GM23338 (cell line): ENCODE data around the gene LUZP2. TPM values are rescaled to one million over a fixed set of nuclear protein-coding genes. Genes with fewer than 3 reads are reported as not detected.

Source experiments
- ATAC-seq: fragments of 200-7000 bp; cut with Tn5 transposase; 3 replicates; pipeline ENCODE4 v1.9.1; 2020
- DNase-seq: peaks from one replicate; pipeline ENCODE4 v3.0.0-alpha.2; 2015; ENCODE audit warnings: low spot score
- H2AFZ ChIP-seq: fragments of 200-600 bp; sonication (generic); 2 replicates; pipeline ENCODE4 v1.8.0; 2016; ENCODE audit warnings: antibody characterized with exemption, mild to moderate bottlenecking, moderate library complexity
- H3F3A ChIP-seq: fragments of 200-600 bp; sonication (generic); replicated peaks from 2 replicates; pipeline ENCODE4 v1.8.0; 2017; ENCODE audit warnings: antibody characterized with exemption, mixed run types, low read depth
- H3K27ac ChIP-seq: fragments of 200-600 bp; sonication (generic); 2 replicates; pipeline ENCODE4 v1.6.1; 2016; ENCODE audit warnings: low read depth
- H3K27me3 ChIP-seq: fragments of 200-600 bp; sonication (generic); 2 replicates; pipeline ENCODE4 v1.8.0; 2016; ENCODE audit warnings: mild to moderate bottlenecking, mixed run types, moderate library complexity; ENCODE audit not compliant: insufficient read depth
- H3K36me3 ChIP-seq: fragments of 200-600 bp; sonication (generic); 2 replicates; pipeline ENCODE4 v1.8.0; 2016; ENCODE audit warnings: mild to moderate bottlenecking; ENCODE audit not compliant: insufficient read depth
- H3K4me1 ChIP-seq: fragments of 200-600 bp; sonication (generic); 2 replicates; pipeline ENCODE4 v1.8.0; 2016; ENCODE audit warnings: mild to moderate bottlenecking, moderate library complexity; ENCODE audit not compliant: insufficient read depth
- H3K4me2 ChIP-seq: fragments of 200-600 bp; sonication (generic); 2 replicates; pipeline ENCODE4 v1.7.1; 2017; ENCODE audit warnings: mixed run types
- H3K4me3 ChIP-seq: fragments of 200-600 bp; sonication (generic); 2 replicates; pipeline ENCODE4 v1.6.1; 2016; ENCODE audit warnings: mixed run types
- H3K79me2 ChIP-seq: fragments of 200-600 bp; sonication (generic); replicated peaks from 2 replicates; pipeline ENCODE4 v1.8.0; 2017; ENCODE audit warnings: mild to moderate bottlenecking; ENCODE audit not compliant: insufficient read depth
- H3K9me2 ChIP-seq: fragments of 200-600 bp; sonication (generic); 2 replicates; pipeline ENCODE4 v1.8.0; 2017; ENCODE audit not compliant: insufficient read depth
- H4K20me1 ChIP-seq: fragments of 200-600 bp; sonication (generic); replicated peaks from 2 replicates; pipeline ENCODE4 v1.8.0; 2017; ENCODE audit warnings: mild to moderate bottlenecking; ENCODE audit not compliant: insufficient read depth
- H3K27ac Mint-ChIP-seq: 2 replicates; pipeline ENCODE4 v1.8.0; 2020; ENCODE audit warnings: inconsistent platforms, mild to moderate bottlenecking, moderate library complexity, mixed read lengths
- H3K27me3 Mint-ChIP-seq: 3 replicates; pipeline ENCODE4 v1.8.0; 2022; ENCODE audit warnings: low read depth, mild to moderate bottlenecking, moderate library complexity, mixed read lengths, inconsistent platforms; ENCODE audit not compliant: insufficient read depth, poor library complexity
- H3K36me3 Mint-ChIP-seq: 3 replicates; pipeline ENCODE4 v1.8.0; 2021; ENCODE audit warnings: low read depth, mild to moderate bottlenecking, inconsistent platforms, moderate library complexity, mixed read lengths
- H3K4me1 Mint-ChIP-seq: 3 replicates; pipeline ENCODE4 v1.8.0; 2020; ENCODE audit warnings: mild to moderate bottlenecking, inconsistent platforms, mixed read lengths
- H3K4me3 Mint-ChIP-seq: 3 replicates; pipeline ENCODE4 v1.8.0; 2021; ENCODE audit warnings: moderate library complexity, mild to moderate bottlenecking, inconsistent platforms, mixed read lengths
- H3K9me3 Mint-ChIP-seq: 3 replicates; pipeline ENCODE4 v1.8.0; 2020; ENCODE audit warnings: moderate library complexity, mild to moderate bottlenecking, inconsistent platforms, mixed read lengths
- CREB1 ChIP-seq: fragments of 250-450 bp; sonication (Bioruptor Pico); IDR thresholded peaks from 2 replicates; pipeline ENCODE4 v1.5.0; 2020; ENCODE audit warnings: low read depth, mild to moderate bottlenecking, moderate library complexity
- EZH2 ChIP-seq: fragments of 200-600 bp; sonication (generic); IDR thresholded peaks from one replicate; pipeline ENCODE4 v1.8.0; 2017; ENCODE audit warnings: antibody characterized with exemption, mild to moderate bottlenecking, low read depth; ENCODE audit not compliant: unreplicated experiment
- EZH2phosphoT487 ChIP-seq: fragments of 200-600 bp; sonication (generic); IDR thresholded peaks from one replicate; pipeline ENCODE4 v1.8.1; 2018; ENCODE audit warnings: antibody characterized with exemption; ENCODE audit not compliant: unreplicated experiment
- JUNB ChIP-seq: IDR thresholded peaks from one replicate; pipeline ENCODE4 v1.6.1; 2016; ENCODE audit warnings: antibody characterized with exemption; ENCODE audit not compliant: unreplicated experiment
- NANOG ChIP-seq: IDR thresholded peaks from 2 replicates; pipeline ENCODE4 v1.6.1; 2016; ENCODE audit warnings: antibody characterized with exemption, borderline replicate concordance
- POLR2AphosphoS5 ChIP-seq: IDR thresholded peaks from 2 replicates; pipeline ENCODE4 v1.6.1; 2016; ENCODE audit warnings: antibody characterized with exemption, low read depth
- REST ChIP-seq: IDR thresholded peaks from one replicate; pipeline ENCODE4 v1.6.1; 2018; ENCODE audit warnings: antibody characterized with exemption; ENCODE audit not compliant: unreplicated experiment
- STAT1 ChIP-seq: IDR thresholded peaks from one replicate; pipeline ENCODE4 v1.6.1; 2016; ENCODE audit warnings: antibody characterized with exemption; ENCODE audit not compliant: unreplicated experiment
- ZNF114 ChIP-seq: fragments of 250-450 bp; sonication (Bioruptor Pico); IDR thresholded peaks from 2 replicates; pipeline ENCODE4 v1.5.0; 2020; ENCODE audit warnings: mild to moderate bottlenecking, moderate library complexity
- ZNF331 ChIP-seq: fragments of 250-450 bp; sonication (Bioruptor Pico); IDR thresholded peaks from 2 replicates; pipeline ENCODE4 v1.5.0; 2020; ENCODE audit warnings: low read depth, mild to moderate bottlenecking, moderate library complexity
- polyA plus RNA-seq: library from polyadenylated mRNA; unstranded; fragments of >200 nt; fragmentation: Nextera tagmentation; extraction: Ambion mirVana; gene quantifications from 2 replicates; pipeline ENCODE4 v1.2.1, GENCODE V29; 2016
- total RNA-seq: library from RNA; depleted of rRNA; stranded (reverse); fragments of >200 nt; shearing (Covaris generic); gene quantifications from 2 replicates; pipeline ENCODE4 v1.2.3, GENCODE V29; 2014
- TF ChIP-seq, protein P1 (sequence below), 2 experiments: fragments of 200-600 bp in 1 of 2; sonication (generic) in 1 of 2; conservative IDR thresholded peaks; 2 replicates each; pipeline versions ENCODE4 v1.5.1 to v1.6.1; 2016 to 2017; ENCODE audit warnings: antibody characterized with exemption in 2 of 2, low read depth in 2 of 2, mild to moderate bottlenecking in 2 of 2, moderate library complexity in 1 of 2
- TF ChIP-seq, protein P2 (sequence below): IDR thresholded peaks from 2 replicates; pipeline ENCODE4 v1.6.1; 2016; ENCODE audit warnings: antibody characterized with exemption

LUZP2 gene
- total and polyA plus RNA-seq, 2 experiments from 2014 or later: 2.0 to 9.2 TPM

- TF ChIP-seq ZNF114 (CRISPR knock-in tag) (no peak), JUNB (no peak)
- TF ChIP-seq, protein P1, sequence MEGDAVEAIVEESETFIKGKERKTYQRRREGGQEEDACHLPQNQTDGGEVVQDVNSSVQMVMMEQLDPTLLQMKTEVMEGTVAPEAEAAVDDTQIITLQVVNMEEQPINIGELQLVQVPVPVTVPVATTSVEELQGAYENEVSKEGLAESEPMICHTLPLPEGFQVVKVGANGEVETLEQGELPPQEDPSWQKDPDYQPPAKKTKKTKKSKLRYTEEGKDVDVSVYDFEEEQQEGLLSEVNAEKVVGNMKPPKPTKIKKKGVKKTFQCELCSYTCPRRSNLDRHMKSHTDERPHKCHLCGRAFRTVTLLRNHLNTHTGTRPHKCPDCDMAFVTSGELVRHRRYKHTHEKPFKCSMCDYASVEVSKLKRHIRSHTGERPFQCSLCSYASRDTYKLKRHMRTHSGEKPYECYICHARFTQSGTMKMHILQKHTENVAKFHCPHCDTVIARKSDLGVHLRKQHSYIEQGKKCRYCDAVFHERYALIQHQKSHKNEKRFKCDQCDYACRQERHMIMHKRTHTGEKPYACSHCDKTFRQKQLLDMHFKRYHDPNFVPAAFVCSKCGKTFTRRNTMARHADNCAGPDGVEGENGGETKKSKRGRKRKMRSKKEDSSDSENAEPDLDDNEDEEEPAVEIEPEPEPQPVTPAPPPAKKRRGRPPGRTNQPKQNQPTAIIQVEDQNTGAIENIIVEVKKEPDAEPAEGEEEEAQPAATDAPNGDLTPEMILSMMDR (conservative IDR thresholded peaks at IDR 0.05; ENCODE audit: low read depth in 2 of 2): no peak
- TF ChIP-seq, protein P2, sequence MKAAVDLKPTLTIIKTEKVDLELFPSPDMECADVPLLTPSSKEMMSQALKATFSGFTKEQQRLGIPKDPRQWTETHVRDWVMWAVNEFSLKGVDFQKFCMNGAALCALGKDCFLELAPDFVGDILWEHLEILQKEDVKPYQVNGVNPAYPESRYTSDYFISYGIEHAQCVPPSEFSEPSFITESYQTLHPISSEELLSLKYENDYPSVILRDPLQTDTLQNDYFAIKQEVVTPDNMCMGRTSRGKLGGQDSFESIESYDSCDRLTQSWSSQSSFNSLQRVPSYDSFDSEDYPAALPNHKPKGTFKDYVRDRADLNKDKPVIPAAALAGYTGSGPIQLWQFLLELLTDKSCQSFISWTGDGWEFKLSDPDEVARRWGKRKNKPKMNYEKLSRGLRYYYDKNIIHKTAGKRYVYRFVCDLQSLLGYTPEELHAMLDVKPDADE: no peak
These were observed 438.0 kb downstream of the LUZP2 start (continued) for GRCh38 chr11:24934733-24935439.

GRCh38 chr11:24944891-24945290, 448.0 kb downstream of the LUZP2 start:
- peaks cover 2% of the 10 kb centered on the region for H3K27me3 Mint-ChIP-seq
- no peak overlapping the region for H3K4me3 Mint-ChIP-seq
- H3K9me3 Mint-ChIP-seq: no peaks in the 10 kb centered on the region
- ATAC-seq (no peak), DNase-seq (no peak)
- H3K27ac Mint-ChIP-seq: no peak overlapping the region
- no peaks in the 10 kb centered on the region for H3K36me3 Mint-ChIP-seq
- Histone ChIP-seq H3K4me3 (no peak overlapping the region), H3K27ac (no peak overlapping the region), H2AFZ (no peak overlapping the region), H3K27me3 (no peaks in the 10 kb centered on the region), H3K4me2 (no peak overlapping the region), H3K4me1 (no peaks in the 10 kb centered on the region), H3F3A (no peaks in the 10 kb centered on the region), H3K36me3 (no peaks in the 10 kb centered on the region), H4K20me1 (no peaks in the 10 kb centered on the region), H3K9me2 (no peaks in the 10 kb centered on the region), H3K79me2 (no peaks in the 10 kb centered on the region)
- H3K4me1 Mint-ChIP-seq: peaks cover 7% of the 10 kb centered on the region; the same call in 2 of the 3 replicates
- TF ChIP-seq, protein P1 (conservative IDR thresholded peaks at IDR 0.05; ENCODE audit: low read depth in 2 of 2): no peak
- TF ChIP-seq EZH2phosphoT487 (no peak), POLR2AphosphoS5 (no peak), CREB1 (CRISPR knock-in tag) (no peak), ZNF331 (CRISPR knock-in tag) (no peak), EZH2 (no peak), REST (no peak), STAT1 (no peak), NANOG (no peak), JUNB (no peak)
